WTC11 (cell line): ENCODE data around the gene DIP2A. TPM values are rescaled to one million over a fixed set of nuclear protein-coding genes. Genes with fewer than 3 reads are reported as not detected.

Experiments used
- ATAC-seq: fragments of 200-7000 bp; cut with Tn5 transposase; 2 replicates; pipeline ENCODE4 v1.10.0; 2021; ENCODE audit warnings: mild to moderate bottlenecking, moderate library complexity
- CTCF ChIA-PET: fragments of 300-600 bp; sonication (Branson Sonifier 250); formaldehyde crosslinking; loops from one replicate; lab custom pipeline; 2021; ENCODE audit warnings: antibody characterized with exemption; lab: Charles Lee
- POLR2A ChIA-PET: fragments of 350-600 bp; sonication (Branson Sonifier 250); formaldehyde crosslinking; loops from one replicate; lab custom pipeline; 2021; ENCODE audit warnings: antibody characterized with exemption; lab: Charles Lee
- DNase-seq: peaks from one replicate; pipeline ENCODE4 v3.0.0; 2021; ENCODE audit warnings: low spot score
- H3K27ac Mint-ChIP-seq: 2 replicates; pipeline ENCODE4 v1.8.0; 2021; ENCODE audit warnings: mixed read lengths
- H3K27me3 Mint-ChIP-seq: 2 replicates; pipeline ENCODE4 v1.8.0; 2021; ENCODE audit warnings: low read depth, mild to moderate bottlenecking, moderate library complexity, mixed read lengths
- H3K36me3 Mint-ChIP-seq: 2 replicates; pipeline ENCODE4 v1.8.0; 2021; ENCODE audit warnings: mixed read lengths
- H3K4me1 Mint-ChIP-seq: 2 replicates; pipeline ENCODE4 v1.8.0; 2022; ENCODE audit warnings: mixed read lengths
- H3K4me3 Mint-ChIP-seq: 2 replicates; pipeline ENCODE4 v1.8.0; 2021; ENCODE audit warnings: mild to moderate bottlenecking, moderate library complexity, mixed read lengths
- H3K9me3 Mint-ChIP-seq: 2 replicates; pipeline ENCODE4 v1.8.0; 2021; ENCODE audit warnings: mixed read lengths
- CREB1 ChIP-seq: sonication (generic); formaldehyde crosslinking; IDR thresholded peaks from 2 replicates; pipeline ENCODE4 v1.8.0; 2023; ENCODE audit warnings: mild to moderate bottlenecking, missing genetic modification reagents
- ETV6 ChIP-seq: sonication (generic); formaldehyde crosslinking; IDR thresholded peaks from 2 replicates; pipeline ENCODE4 v1.8.1; 2022; ENCODE audit warnings: mild to moderate bottlenecking, missing genetic modification reagents
- FOXJ3 ChIP-seq: sonication (generic); formaldehyde crosslinking; IDR thresholded peaks from 2 replicates; pipeline ENCODE4 v1.9.0; 2021; ENCODE audit warnings: missing genetic modification reagents, mild to moderate bottlenecking, borderline replicate concordance
- FOXK1 ChIP-seq: sonication (generic); formaldehyde crosslinking; IDR thresholded peaks from 2 replicates; pipeline ENCODE4 v1.8.0; 2022; ENCODE audit warnings: mild to moderate bottlenecking, moderate library complexity, missing genetic modification reagents
- GRHL2 ChIP-seq: fragments of 250-450 bp; sonication (Bioruptor Pico); IDR thresholded peaks from 2 replicates; pipeline ENCODE4 v1.8.0; 2022; ENCODE audit warnings: mild to moderate bottlenecking, moderate library complexity; ENCODE audit not compliant: insufficient replicate concordance, severe bottlenecking
- GTF2I ChIP-seq: fragments of 250-450 bp; sonication (Bioruptor Pico); conservative IDR thresholded peaks from 2 replicates; pipeline ENCODE4 v1.4.0; 2021; ENCODE audit warnings: mild to moderate bottlenecking
- HMGA2 ChIP-seq: fragments of 250-450 bp; sonication (Bioruptor Pico); IDR thresholded peaks from 2 replicates; pipeline ENCODE4 v1.4.0; 2021; ENCODE audit warnings: mild to moderate bottlenecking, moderate library complexity
- JAZF1 ChIP-seq: fragments of 250-450 bp; sonication (Bioruptor Pico); IDR thresholded peaks from 2 replicates; pipeline ENCODE4 v1.9.0; 2021; ENCODE audit warnings: moderate library complexity, mild to moderate bottlenecking, inconsistent platforms
- KAT7 ChIP-seq: sonication (generic); formaldehyde crosslinking; IDR thresholded peaks from 2 replicates; pipeline ENCODE4 v1.8.1; 2023; ENCODE audit warnings: missing genetic modification reagents, mild to moderate bottlenecking, borderline replicate concordance
- SOX15 ChIP-seq: fragments of 250-450 bp; sonication (Bioruptor Pico); IDR thresholded peaks from 2 replicates; pipeline ENCODE4 v1.9.0; 2021; ENCODE audit warnings: mild to moderate bottlenecking
- TEAD1 ChIP-seq: sonication (generic); formaldehyde crosslinking; IDR thresholded peaks from 2 replicates; pipeline ENCODE4 v1.8.0; 2022; ENCODE audit warnings: mild to moderate bottlenecking, missing genetic modification reagents
- TEAD4 ChIP-seq: sonication (generic); formaldehyde crosslinking; IDR thresholded peaks from 2 replicates; pipeline ENCODE4 v1.8.0; 2022; ENCODE audit warnings: mild to moderate bottlenecking, missing genetic modification reagents
- ZNF121 ChIP-seq: sonication (generic); formaldehyde crosslinking; IDR thresholded peaks from 2 replicates; pipeline ENCODE4 v1.8.0; 2023; ENCODE audit warnings: missing genetic modification reagents
- ZNF138 ChIP-seq: sonication (generic); formaldehyde crosslinking; conservative IDR thresholded peaks from 2 replicates; pipeline ENCODE4 v1.8.1; 2022; ENCODE audit warnings: mild to moderate bottlenecking, moderate library complexity, missing genetic modification reagents
- ZNF219 ChIP-seq: sonication (generic); formaldehyde crosslinking; IDR thresholded peaks from 2 replicates; pipeline ENCODE4 v1.8.0; 2023; ENCODE audit warnings: missing genetic modification reagents, mild to moderate bottlenecking, borderline replicate concordance
- total RNA-seq: library from RNA; stranded (reverse); gene quantifications from 3 replicates; pipeline ENCODE4 v1.2.3, GENCODE V29; 2021
- TF ChIP-seq, protein P1 (sequence below): sonication (generic); formaldehyde crosslinking; IDR thresholded peaks from 2 replicates; pipeline ENCODE4 v1.8.1; 2023; ENCODE audit warnings: mild to moderate bottlenecking, missing genetic modification reagents, moderate library complexity
- TF ChIP-seq, protein P2 (sequence below): sonication (generic); formaldehyde crosslinking; IDR thresholded peaks from 2 replicates; pipeline ENCODE4 v1.8.1; 2022; ENCODE audit warnings: low read depth, missing genetic modification reagents, borderline replicate concordance
- TF ChIP-seq, protein P3 (sequence below): sonication (generic); formaldehyde crosslinking; IDR thresholded peaks from 2 replicates; pipeline ENCODE4 v1.8.1; 2023; ENCODE audit warnings: mild to moderate bottlenecking, missing genetic modification reagents
- TF ChIP-seq, protein P4 (sequence below): sonication (generic); formaldehyde crosslinking; conservative IDR thresholded peaks from 2 replicates; pipeline ENCODE4 v1.8.1; 2022; ENCODE audit warnings: mild to moderate bottlenecking, missing genetic modification reagents
- TF ChIP-seq, protein P5 (sequence below): fragments of 250-450 bp; sonication (Bioruptor Pico); conservative IDR thresholded peaks from 2 replicates; pipeline ENCODE4 v1.9.0; 2021; ENCODE audit warnings: mild to moderate bottlenecking
- TF ChIP-seq, protein P6 (sequence below): sonication (generic); formaldehyde crosslinking; IDR thresholded peaks from 2 replicates; pipeline ENCODE4 v1.8.1; 2023; ENCODE audit warnings: mild to moderate bottlenecking, moderate library complexity, missing genetic modification reagents
- TF ChIP-seq, protein P7 (sequence below): sonication (generic); formaldehyde crosslinking; IDR thresholded peaks from 2 replicates; pipeline ENCODE4 v1.8.1; 2022; ENCODE audit warnings: mild to moderate bottlenecking, moderate library complexity, missing genetic modification reagents
- TF ChIP-seq, protein P8 (sequence below): fragments of 200-600 bp; IDR thresholded peaks from 2 replicates; pipeline ENCODE4 v1.8.0; 2022; ENCODE audit warnings: antibody characterized with exemption
- TF ChIP-seq, protein P9 (sequence below): fragments of 250-450 bp; sonication (Bioruptor Pico); IDR thresholded peaks from 2 replicates; pipeline ENCODE4 v1.8.0; 2021; ENCODE audit warnings: mild to moderate bottlenecking

The DIP2A gene
- total RNA-seq, 1 experiment from 2014 or later, result 39.4 TPM

DNA sequence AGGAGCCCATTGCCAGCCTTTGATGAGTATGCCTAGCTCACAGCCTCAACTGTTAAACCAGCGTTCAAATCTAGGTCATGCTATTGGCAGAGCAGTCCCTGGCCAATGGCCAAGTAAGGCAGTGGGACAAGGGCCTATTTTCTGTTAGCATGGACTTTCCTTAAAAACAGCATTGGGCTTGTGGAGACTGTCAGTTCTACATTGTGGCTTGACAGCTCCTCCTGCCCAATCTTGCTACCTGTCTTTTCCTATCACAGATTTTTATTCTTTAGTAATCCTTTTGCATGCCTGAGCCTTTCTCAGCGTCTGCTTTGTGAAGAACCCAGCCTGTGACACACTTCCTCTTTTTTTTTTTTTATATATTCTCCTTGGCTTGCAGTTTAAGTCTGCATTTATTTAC lies 56.4 kb downstream of the DIP2A start:
- Mint-ChIP-seq H3K4me3 (no peak overlapping the region), H3K27ac (no peak overlapping the region; the same call in 1 of the 2 replicates), H3K4me1 (no peaks in the 10 kb centered on the region), H3K36me3 (peaks cover 32% of the 10 kb centered on the region), H3K9me3 (peaks cover under 1% of the 10 kb centered on the region), H3K27me3 (no peaks in the 10 kb centered on the region)
- no peak for DNase-seq
- TF ChIP-seq, protein P1, sequence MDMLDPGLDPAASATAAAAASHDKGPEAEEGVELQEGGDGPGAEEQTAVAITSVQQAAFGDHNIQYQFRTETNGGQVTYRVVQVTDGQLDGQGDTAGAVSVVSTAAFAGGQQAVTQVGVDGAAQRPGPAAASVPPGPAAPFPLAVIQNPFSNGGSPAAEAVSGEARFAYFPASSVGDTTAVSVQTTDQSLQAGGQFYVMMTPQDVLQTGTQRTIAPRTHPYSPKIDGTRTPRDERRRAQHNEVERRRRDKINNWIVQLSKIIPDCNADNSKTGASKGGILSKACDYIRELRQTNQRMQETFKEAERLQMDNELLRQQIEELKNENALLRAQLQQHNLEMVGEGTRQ (CRISPR knock-in tag), result no peak
- TF ChIP-seq KAT7 (CRISPR knock-in tag), result no peak
- no peak for TF ChIP-seq HMGA2
- TF ChIP-seq, protein P2, sequence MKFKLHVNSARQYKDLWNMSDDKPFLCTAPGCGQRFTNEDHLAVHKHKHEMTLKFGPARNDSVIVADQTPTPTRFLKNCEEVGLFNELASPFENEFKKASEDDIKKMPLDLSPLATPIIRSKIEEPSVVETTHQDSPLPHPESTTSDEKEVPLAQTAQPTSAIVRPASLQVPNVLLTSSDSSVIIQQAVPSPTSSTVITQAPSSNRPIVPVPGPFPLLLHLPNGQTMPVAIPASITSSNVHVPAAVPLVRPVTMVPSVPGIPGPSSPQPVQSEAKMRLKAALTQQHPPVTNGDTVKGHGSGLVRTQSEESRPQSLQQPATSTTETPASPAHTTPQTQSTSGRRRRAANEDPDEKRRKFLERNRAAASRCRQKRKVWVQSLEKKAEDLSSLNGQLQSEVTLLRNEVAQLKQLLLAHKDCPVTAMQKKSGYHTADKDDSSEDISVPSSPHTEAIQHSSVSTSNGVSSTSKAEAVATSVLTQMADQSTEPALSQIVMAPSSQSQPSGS (CRISPR knock-in tag), result no peak
- TF ChIP-seq GRHL2 (CRISPR knock-in tag), result no peak
- TF ChIP-seq, protein P3, sequence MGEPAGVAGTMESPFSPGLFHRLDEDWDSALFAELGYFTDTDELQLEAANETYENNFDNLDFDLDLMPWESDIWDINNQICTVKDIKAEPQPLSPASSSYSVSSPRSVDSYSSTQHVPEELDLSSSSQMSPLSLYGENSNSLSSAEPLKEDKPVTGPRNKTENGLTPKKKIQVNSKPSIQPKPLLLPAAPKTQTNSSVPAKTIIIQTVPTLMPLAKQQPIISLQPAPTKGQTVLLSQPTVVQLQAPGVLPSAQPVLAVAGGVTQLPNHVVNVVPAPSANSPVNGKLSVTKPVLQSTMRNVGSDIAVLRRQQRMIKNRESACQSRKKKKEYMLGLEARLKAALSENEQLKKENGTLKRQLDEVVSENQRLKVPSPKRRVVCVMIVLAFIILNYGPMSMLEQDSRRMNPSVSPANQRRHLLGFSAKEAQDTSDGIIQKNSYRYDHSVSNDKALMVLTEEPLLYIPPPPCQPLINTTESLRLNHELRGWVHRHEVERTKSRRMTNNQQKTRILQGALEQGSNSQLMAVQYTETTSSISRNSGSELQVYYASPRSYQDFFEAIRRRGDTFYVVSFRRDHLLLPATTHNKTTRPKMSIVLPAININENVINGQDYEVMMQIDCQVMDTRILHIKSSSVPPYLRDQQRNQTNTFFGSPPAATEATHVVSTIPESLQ (CRISPR knock-in tag), result no peak
- no peak for TF ChIP-seq FOXJ3 (CRISPR knock-in tag)
- TF ChIP-seq, protein P4, sequence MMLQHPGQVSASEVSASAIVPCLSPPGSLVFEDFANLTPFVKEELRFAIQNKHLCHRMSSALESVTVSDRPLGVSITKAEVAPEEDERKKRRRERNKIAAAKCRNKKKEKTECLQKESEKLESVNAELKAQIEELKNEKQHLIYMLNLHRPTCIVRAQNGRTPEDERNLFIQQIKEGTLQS (CRISPR knock-in tag), result no peak
- TF ChIP-seq, protein P5, sequence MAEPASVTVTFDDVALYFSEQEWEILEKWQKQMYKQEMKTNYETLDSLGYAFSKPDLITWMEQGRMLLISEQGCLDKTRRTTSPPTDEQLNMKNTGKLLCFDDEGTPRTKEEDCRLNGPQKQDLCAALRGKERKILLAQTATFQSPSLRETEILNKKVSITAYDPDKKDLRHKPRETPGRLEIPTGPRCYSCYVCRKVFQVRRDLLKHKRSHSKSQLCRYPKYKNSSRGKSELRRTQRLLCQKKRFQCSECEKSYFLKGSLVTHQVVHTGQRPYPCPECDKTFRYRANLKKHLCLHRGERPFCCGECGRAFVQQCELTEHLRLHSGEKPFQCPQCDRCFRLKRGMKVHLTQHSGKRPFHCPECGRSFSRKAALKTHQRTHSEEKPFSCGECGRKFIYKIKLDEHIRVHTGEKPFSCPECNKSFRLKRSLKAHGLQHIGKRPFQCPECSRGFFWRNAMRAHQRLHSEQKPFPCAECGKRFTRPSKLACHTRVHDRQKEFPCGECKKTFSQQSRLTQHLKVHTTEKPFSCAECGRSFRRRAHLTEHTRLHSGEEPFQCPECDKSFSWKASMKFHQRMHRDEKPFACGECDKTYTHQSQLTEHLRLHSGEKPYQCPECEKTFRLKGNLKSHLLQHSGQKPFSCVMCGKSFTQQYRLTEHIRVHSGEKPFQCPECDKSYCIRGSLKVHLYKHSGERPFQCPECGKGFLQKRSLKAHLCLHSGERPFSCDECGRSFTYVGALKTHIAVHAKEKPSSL, result no peak
- POLR2A ChIA-PET, result no interaction called here
- CTCF ChIA-PET, result interaction anchor here (0.7 kb wide), 1 partner anchor 17 kb away, joined by 3 read pairs; no protein-coding TSS in a partner anchor
- ATAC-seq, result no peak

DNA sequence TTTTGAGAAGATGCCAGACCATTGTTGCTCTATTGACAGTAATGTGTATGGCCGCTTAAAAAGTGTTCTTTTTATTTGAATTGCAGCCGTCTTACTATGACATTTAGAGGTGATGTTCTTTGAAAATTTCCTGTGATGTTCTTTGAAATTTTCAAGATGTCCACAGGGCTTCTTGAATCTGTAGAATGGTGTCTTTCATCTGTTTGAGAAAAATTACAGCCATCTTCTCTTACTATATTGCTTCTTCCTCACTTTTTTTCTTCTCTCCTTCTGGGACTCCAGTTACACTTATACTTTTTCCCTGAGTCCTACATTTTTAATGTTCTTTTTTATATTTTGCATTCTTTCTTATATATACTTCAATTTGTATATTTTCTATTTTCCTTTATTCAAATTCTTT lies 57.4 kb downstream of the DIP2A start:
- ChIA-PET CTCF (no interaction called here), POLR2A (no interaction called here)
- ATAC-seq (no peak), DNase-seq (no peak)
- Mint-ChIP-seq H3K4me1 (no peaks in the 10 kb centered on the region), H3K36me3 (peaks cover 35% of the 10 kb centered on the region), H3K27me3 (no peaks in the 10 kb centered on the region), H3K27ac (no peak overlapping the region), H3K9me3 (no peaks in the 10 kb centered on the region; the same call in 1 of the 2 replicates), H3K4me3 (no peak overlapping the region)
- TF ChIP-seq, protein P6, sequence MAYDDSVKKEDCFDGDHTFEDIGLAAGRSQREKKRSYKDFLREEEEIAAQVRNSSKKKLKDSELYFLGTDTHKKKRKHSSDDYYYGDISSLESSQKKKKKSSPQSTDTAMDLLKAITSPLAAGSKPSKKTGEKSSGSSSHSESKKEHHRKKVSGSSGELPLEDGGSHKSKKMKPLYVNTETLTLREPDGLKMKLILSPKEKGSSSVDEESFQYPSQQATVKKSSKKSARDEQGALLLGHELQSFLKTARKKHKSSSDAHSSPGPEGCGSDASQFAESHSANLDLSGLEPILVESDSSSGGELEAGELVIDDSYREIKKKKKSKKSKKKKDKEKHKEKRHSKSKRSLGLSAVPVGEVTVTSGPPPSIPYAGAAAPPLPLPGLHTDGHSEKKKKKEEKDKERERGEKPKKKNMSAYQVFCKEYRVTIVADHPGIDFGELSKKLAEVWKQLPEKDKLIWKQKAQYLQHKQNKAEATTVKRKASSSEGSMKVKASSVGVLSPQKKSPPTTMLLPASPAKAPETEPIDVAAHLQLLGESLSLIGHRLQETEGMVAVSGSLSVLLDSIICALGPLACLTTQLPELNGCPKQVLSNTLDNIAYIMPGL (CRISPR knock-in tag), result no peak
- TF ChIP-seq, protein P7, sequence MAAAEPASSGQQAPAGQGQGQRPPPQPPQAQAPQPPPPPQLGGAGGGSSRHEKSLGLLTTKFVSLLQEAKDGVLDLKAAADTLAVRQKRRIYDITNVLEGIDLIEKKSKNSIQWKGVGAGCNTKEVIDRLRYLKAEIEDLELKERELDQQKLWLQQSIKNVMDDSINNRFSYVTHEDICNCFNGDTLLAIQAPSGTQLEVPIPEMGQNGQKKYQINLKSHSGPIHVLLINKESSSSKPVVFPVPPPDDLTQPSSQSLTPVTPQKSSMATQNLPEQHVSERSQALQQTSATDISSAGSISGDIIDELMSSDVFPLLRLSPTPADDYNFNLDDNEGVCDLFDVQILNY (CRISPR knock-in tag), result no peak
- no peak for TF ChIP-seq FOXK1 (CRISPR knock-in tag)
- TF ChIP-seq, protein P8, sequence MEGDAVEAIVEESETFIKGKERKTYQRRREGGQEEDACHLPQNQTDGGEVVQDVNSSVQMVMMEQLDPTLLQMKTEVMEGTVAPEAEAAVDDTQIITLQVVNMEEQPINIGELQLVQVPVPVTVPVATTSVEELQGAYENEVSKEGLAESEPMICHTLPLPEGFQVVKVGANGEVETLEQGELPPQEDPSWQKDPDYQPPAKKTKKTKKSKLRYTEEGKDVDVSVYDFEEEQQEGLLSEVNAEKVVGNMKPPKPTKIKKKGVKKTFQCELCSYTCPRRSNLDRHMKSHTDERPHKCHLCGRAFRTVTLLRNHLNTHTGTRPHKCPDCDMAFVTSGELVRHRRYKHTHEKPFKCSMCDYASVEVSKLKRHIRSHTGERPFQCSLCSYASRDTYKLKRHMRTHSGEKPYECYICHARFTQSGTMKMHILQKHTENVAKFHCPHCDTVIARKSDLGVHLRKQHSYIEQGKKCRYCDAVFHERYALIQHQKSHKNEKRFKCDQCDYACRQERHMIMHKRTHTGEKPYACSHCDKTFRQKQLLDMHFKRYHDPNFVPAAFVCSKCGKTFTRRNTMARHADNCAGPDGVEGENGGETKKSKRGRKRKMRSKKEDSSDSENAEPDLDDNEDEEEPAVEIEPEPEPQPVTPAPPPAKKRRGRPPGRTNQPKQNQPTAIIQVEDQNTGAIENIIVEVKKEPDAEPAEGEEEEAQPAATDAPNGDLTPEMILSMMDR, result no peak
- TF ChIP-seq ZNF121 (CRISPR knock-in tag), result no peak
- no peak for TF ChIP-seq ZNF138 (CRISPR knock-in tag)
- no peak for TF ChIP-seq GTF2I (CRISPR knock-in tag)
- no peak for TF ChIP-seq ETV6 (CRISPR knock-in tag)
- TF ChIP-seq ZNF219 (CRISPR knock-in tag), result no peak
- TF ChIP-seq SOX15 (CRISPR knock-in tag), result no peak
- no peak for TF ChIP-seq TEAD4 (CRISPR knock-in tag)
- TF ChIP-seq CREB1 (CRISPR knock-in tag), result no peak
- TF ChIP-seq JAZF1 (CRISPR knock-in tag), result no peak
- TF ChIP-seq, protein P9, sequence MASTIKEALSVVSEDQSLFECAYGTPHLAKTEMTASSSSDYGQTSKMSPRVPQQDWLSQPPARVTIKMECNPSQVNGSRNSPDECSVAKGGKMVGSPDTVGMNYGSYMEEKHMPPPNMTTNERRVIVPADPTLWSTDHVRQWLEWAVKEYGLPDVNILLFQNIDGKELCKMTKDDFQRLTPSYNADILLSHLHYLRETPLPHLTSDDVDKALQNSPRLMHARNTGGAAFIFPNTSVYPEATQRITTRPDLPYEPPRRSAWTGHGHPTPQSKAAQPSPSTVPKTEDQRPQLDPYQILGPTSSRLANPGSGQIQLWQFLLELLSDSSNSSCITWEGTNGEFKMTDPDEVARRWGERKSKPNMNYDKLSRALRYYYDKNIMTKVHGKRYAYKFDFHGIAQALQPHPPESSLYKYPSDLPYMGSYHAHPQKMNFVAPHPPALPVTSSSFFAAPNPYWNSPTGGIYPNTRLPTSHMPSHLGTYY (CRISPR knock-in tag), result no peak
- TF ChIP-seq TEAD1 (CRISPR knock-in tag), result no peak
